Measurements from ENCODE around the gene AMMECR1L.
"Not testable (repeated sequence)": the region's sequence is repeated elsewhere in the genome, so short reads cannot be mapped to it uniquely, and the experiment has no call there.

Gene AMMECR1L

GRCh38 chr2:127829845-127830246 lies 55.9 kb downstream of the AMMECR1L start:
- no peak for DNase-seq

GRCh38 chr2:127826708-127827107 lies 59.0 kb downstream of the AMMECR1L start:
- DNase-seq = not testable (repeated sequence)

- DNase-seq = no peak
Observed at GRCh38 chr2:127826047-127826446, 59.7 kb downstream of the AMMECR1L start.

GRCh38 chr2:127820080-127820668 lies 65.6 kb downstream of the AMMECR1L start:
- DNase-seq = no peak

GRCh38 chr2:127818794-127819425 lies 66.8 kb downstream of the AMMECR1L start:
- DNase-seq = no peak

- DNase-seq = no peak
Observed at GRCh38 chr2:127818241-127818640, 67.5 kb downstream of the AMMECR1L start.

GRCh38 chr2:127814677-127815076 lies 71.1 kb downstream of the AMMECR1L start:
- DNase-seq = no peak

GRCh38 chr2:127812441-127812840 lies 73.3 kb downstream of the AMMECR1L start:
- DNase-seq = not testable (repeated sequence)
